K562 (cell line): Measurements from ENCODE around the gene POLRMT. TPM values are rescaled to one million over a fixed set of nuclear protein-coding genes. Genes with fewer than 3 reads are reported as not detected.
A peak's percentile ranks its signal among the peaks of the same experiment; 100 is the strongest.

Experiments used
- ARID4B ChIP-seq: sonication (generic); formaldehyde crosslinking; IDR thresholded peaks from 2 replicates; pipeline ENCODE4 v1.8.0; 2022; ENCODE audit warnings: mild to moderate bottlenecking, missing genetic modification reagents
- BCL6 ChIP-seq: fragments of 250-450 bp; sonication (Bioruptor Pico); IDR thresholded peaks from 2 replicates; pipeline ENCODE4 v1.4.0; 2020
- CBFA2T3 ChIP-seq: fragments of 450-650 bp; IDR thresholded peaks from 2 replicates; pipeline ENCODE4 v1.6.1; 2017
- CEBPB ChIP-seq: fragments of 450-650 bp; IDR thresholded peaks from 2 replicates; pipeline ENCODE4 v1.6.1; 2016; ENCODE audit warnings: missing genetic modification characterization, missing compliant biosample characterization
- CGGBP1 ChIP-seq: fragments of 250-450 bp; sonication (Bioruptor Pico); IDR thresholded peaks from 2 replicates; pipeline ENCODE4 v1.9.0; 2021; ENCODE audit warnings: mild to moderate bottlenecking
- DPF2 ChIP-seq: fragments of 450-650 bp; IDR thresholded peaks from 2 replicates; pipeline ENCODE4 v1.6.1; 2016
- E2F5 ChIP-seq: sonication (generic); formaldehyde crosslinking; IDR thresholded peaks from 2 replicates; pipeline ENCODE4 v1.8.0; 2022; ENCODE audit warnings: mild to moderate bottlenecking, missing genetic modification reagents
- IRF2 ChIP-seq: sonication (generic); formaldehyde crosslinking; IDR thresholded peaks from 2 replicates; pipeline ENCODE4 v1.8.1; 2022; ENCODE audit warnings: mild to moderate bottlenecking, missing genetic modification reagents
- KDM2B ChIP-seq: fragments of 250-450 bp; sonication (Bioruptor Pico); IDR thresholded peaks from 2 replicates; pipeline ENCODE4 v1.8.0; 2021; ENCODE audit warnings: mild to moderate bottlenecking, moderate library complexity
- L3MBTL2 ChIP-seq: fragments of 450-650 bp; IDR thresholded peaks from 2 replicates; pipeline ENCODE4 v1.6.1; 2016; ENCODE audit warnings: mild to moderate bottlenecking, moderate library complexity
- MLX ChIP-seq, 2 experiments: fragments of 450-650 bp in 1 of 2; sonication (generic) in 1 of 2; formaldehyde crosslinking; conservative IDR thresholded peaks; 2 replicates each; pipeline versions ENCODE4 v1.4.0 to v1.8.1; 2020 to 2022; ENCODE audit warnings: mild to moderate bottlenecking in 1 of 2, missing genetic modification reagents in 1 of 2
- MYNN ChIP-seq, 2 experiments: sonication (generic); formaldehyde crosslinking in 1 of 2; IDR thresholded peaks; 2 replicates each; pipeline versions ENCODE4 v1.5.0 to v1.6.1; 2016 to 2020; ENCODE audit warnings: antibody characterized with exemption in 1 of 2, missing genetic modification reagents in 1 of 2
- SNIP1 ChIP-seq: fragments of 450-650 bp; IDR thresholded peaks from 2 replicates; pipeline ENCODE4 v1.7.1; 2017; ENCODE audit warnings: low read depth, mild to moderate bottlenecking
- THAP7 ChIP-seq: fragments of 250-450 bp; sonication (Bioruptor Pico); IDR thresholded peaks from 2 replicates; pipeline ENCODE4 v1.5.0; 2021
- TRIM24 ChIP-seq, 2 experiments: fragments of 450-650 bp; IDR thresholded peaks; 2 replicates each; pipeline ENCODE4 v1.6.1; 2016
- ZBTB9 ChIP-seq: fragments of 450-650 bp; formaldehyde crosslinking; IDR thresholded peaks from 2 replicates; pipeline ENCODE4 v1.4.0; 2020; ENCODE audit warnings: mild to moderate bottlenecking, moderate library complexity
- ZNF197 ChIP-seq: fragments of 200-800 bp; sonication (Bioruptor generic); IDR thresholded peaks from 2 replicates; pipeline ENCODE4 v1.6.1; 2016; ENCODE audit warnings: low read depth, missing genetic modification characterization, missing compliant biosample characterization
- ZNF551 ChIP-seq: fragments of 250-450 bp; sonication (Bioruptor Pico); IDR thresholded peaks from 2 replicates; pipeline ENCODE4 v1.5.0; 2021; ENCODE audit warnings: mild to moderate bottlenecking, moderate library complexity
- ZNF586 ChIP-seq: fragments of 450-650 bp; formaldehyde crosslinking; conservative IDR thresholded peaks from 2 replicates; pipeline ENCODE4 v1.4.0; 2020; ENCODE audit warnings: mild to moderate bottlenecking, moderate library complexity
- ZSCAN29 ChIP-seq: fragments of 450-650 bp; IDR thresholded peaks from 2 replicates; pipeline ENCODE4 v1.6.1; 2017
- polyA plus RNA-seq, 8 experiments: library from polyadenylated mRNA; depleted of rRNA in 4 of 8; stranded (reverse) in 5 of 8; unstranded in 3 of 8; fragments of >200 nt; fragmentation: Nextera tagmentation in 2 of 8; fragmentation: Illumina TruSeq in 1 of 8; extraction: Ambion mirVana in 2 of 8; extraction: Trizol in 1 of 8; gene quantifications; 2 replicates each; pipeline versions ENCODE4 v1.2.1 to v1.2.3, GENCODE V29; 2011 to 2014; ENCODE audit warnings: inconsistent platforms in 1 of 8, missing spikeins in 1 of 8
- total RNA-seq, 7 experiments: library from RNA; depleted of rRNA in 6 of 7; stranded (reverse); fragments of >200 nt in 6 of 7; fragmentation: Illumina TruSeq in 2 of 7; extraction: Trizol in 2 of 7; gene quantifications; 2 replicates each; pipeline versions ENCODE4 v1.2.1 to v1.2.3, GENCODE V29; 2011 to 2021; ENCODE audit warnings: low replicate concordance in 1 of 7

Gene POLRMT
- total and polyA plus RNA-seq, 9 of the 15 experiments (the other 6 are each of a cell fraction or from before 2014, with no cell fraction given), result 30.3 to 144 (median 68.0) TPM

GRCh38 chr19:639253-640160 lies 6.2 kb upstream of the POLRMT start, which contains the start of gene FGF22 (continued):
- TF ChIP-seq E2F5 (CRISPR knock-in tag) (no peak), ARID4B (CRISPR knock-in tag) (peak; percentile 43; the same call in 1 of the 2 replicates), IRF2 (CRISPR knock-in tag) (no peak), BCL6 (no peak), L3MBTL2 (no peak), TRIM24 (IDR thresholded peaks at IDR 0.05) (no peak), ZNF551 (CRISPR knock-in tag) (no peak), CBFA2T3 (no peak), ZNF586 (CRISPR knock-in tag) (no peak), MYNN (IDR thresholded peaks at IDR 0.05) (no peak), MYNN (CRISPR knock-in tag; IDR thresholded peaks at IDR 0.05) (no peak), ZBTB9 (no peak), ZNF197 (CRISPR knock-in tag) (no peak), CEBPB (tag) (no peak), ZSCAN29 (no peak), SNIP1 (no peak), THAP7 (no peak), DPF2 (peak; percentile 78), KDM2B (CRISPR knock-in tag) (peak; percentile 59; the same call in 1 of the 2 replicates), MLX (CRISPR knock-in tag; conservative IDR thresholded peaks at IDR 0.05) (no peak), CGGBP1 (no peak)
